Measurements from ENCODE around the gene TGFBR3.

GRCh38 chr1:91784616-91785015, 101.3 kb downstream of the TGFBR3 start:
- TF ChIP-seq EZH2phosphoT487 (IDR thresholded peaks at IDR 0.05; ENCODE audit: insufficient read depth, low read depth) (no peak), EZH2 (IDR thresholded peaks at IDR 0.05; ENCODE audit: insufficient read depth, poor library complexity, severe bottlenecking) (no peak)

Data from GM23248 (cell line).